HepG2 (cell line): ENCODE results near the gene SOX12. TPM values are rescaled to one million over a fixed set of nuclear protein-coding genes. Genes with fewer than 3 reads are reported as not detected.

Experiments
- GATA4 ChIP-seq: sonication (generic); IDR thresholded peaks from 2 replicates; pipeline ENCODE4 v1.6.1; 2016; ENCODE audit warnings: antibody characterized with exemption, low read depth, borderline replicate concordance
- GZF1 ChIP-seq: sonication (generic); formaldehyde crosslinking; IDR thresholded peaks from 2 replicates; pipeline ENCODE4 v1.5.1; 2020; ENCODE audit warnings: mild to moderate bottlenecking, missing genetic modification reagents
- ISX ChIP-seq: sonication (generic); formaldehyde crosslinking; conservative IDR thresholded peaks from 2 replicates; pipeline ENCODE4 v1.5.0; 2020; ENCODE audit warnings: missing genetic modification reagents
- NFATC3 ChIP-seq: sonication (generic); formaldehyde crosslinking; IDR thresholded peaks from 2 replicates; pipeline ENCODE4 v1.5.1; 2020; ENCODE audit warnings: mild to moderate bottlenecking, missing genetic modification reagents
- PBX3 ChIP-seq: sonication (generic); formaldehyde crosslinking; IDR thresholded peaks from 2 replicates; pipeline ENCODE4 v1.8.1; 2023; ENCODE audit warnings: missing genetic modification reagents, inconsistent platforms, borderline replicate concordance
- PRDM15 ChIP-seq: sonication (generic); formaldehyde crosslinking; IDR thresholded peaks from 2 replicates; pipeline ENCODE4 v1.4.0; 2020; ENCODE audit warnings: missing genetic modification reagents
- RCOR2 ChIP-seq: IDR thresholded peaks from 2 replicates; pipeline ENCODE4 v1.6.1; 2016; ENCODE audit warnings: missing biosample characterization, missing genetic modification reagents
- SNAPC5 ChIP-seq: sonication (generic); formaldehyde crosslinking; IDR thresholded peaks from 2 replicates; pipeline ENCODE4 v1.8.1; 2023; ENCODE audit warnings: mild to moderate bottlenecking, missing genetic modification reagents, borderline replicate concordance
- SRSF1 ChIP-seq: fragments of 200-400 bp; formaldehyde crosslinking; optimal IDR thresholded peaks from 2 replicates; pipeline ENCODE3; 2017; ENCODE audit warnings: mild to moderate bottlenecking, low read depth, low read length, moderate library complexity
- SSRP1 ChIP-seq: IDR thresholded peaks from 2 replicates; pipeline ENCODE4 v1.6.1; 2016; ENCODE audit warnings: control low read depth
- SUZ12 ChIP-seq: fragments of 150-350 bp; IDR thresholded peaks from 2 replicates; pipeline ENCODE4 v1.6.1; 2014; ENCODE audit warnings: low read depth, low read length
- TARDBP ChIP-seq: sonication (generic); formaldehyde crosslinking; IDR thresholded peaks from 2 replicates; pipeline ENCODE4 v1.8.0; 2022; ENCODE audit warnings: mild to moderate bottlenecking, missing genetic modification reagents
- ZFAT ChIP-seq: sonication (generic); formaldehyde crosslinking; conservative IDR thresholded peaks from 2 replicates; pipeline ENCODE4 v1.8.1; 2023; ENCODE audit warnings: missing genetic modification reagents, inconsistent platforms
- ZFP36L2 ChIP-seq: sonication (generic); formaldehyde crosslinking; IDR thresholded peaks from 2 replicates; pipeline ENCODE4 v1.4.0; 2020; ENCODE audit warnings: missing genetic modification reagents
- ZGPAT ChIP-seq: IDR thresholded peaks from 2 replicates; pipeline ENCODE4 v1.6.1; 2016; ENCODE audit warnings: mild to moderate bottlenecking
- ZIK1 ChIP-seq: sonication (generic); formaldehyde crosslinking; IDR thresholded peaks from 2 replicates; pipeline ENCODE4 v1.5.0; 2020; ENCODE audit warnings: mild to moderate bottlenecking, low read depth, missing genetic modification reagents, borderline replicate concordance
- ZNF251 ChIP-seq: sonication (generic); formaldehyde crosslinking; IDR thresholded peaks from 2 replicates; pipeline ENCODE4 v1.9.0; 2021; ENCODE audit warnings: mild to moderate bottlenecking, missing genetic modification reagents
- ZNF282 ChIP-seq: fragments of 450-650 bp; IDR thresholded peaks from 2 replicates; pipeline ENCODE4 v1.6.1; 2018; ENCODE audit not compliant: partially characterized antibody
- ZNF350 ChIP-seq: sonication (generic); formaldehyde crosslinking; IDR thresholded peaks from 2 replicates; pipeline ENCODE4 v1.4.0; 2020; ENCODE audit warnings: mild to moderate bottlenecking, low read depth, missing genetic modification reagents, borderline replicate concordance
- ZNF431 ChIP-seq: sonication (generic); formaldehyde crosslinking; IDR thresholded peaks from 2 replicates; pipeline ENCODE4 v1.9.0; 2022; ENCODE audit warnings: missing genetic modification reagents, low read depth, mild to moderate bottlenecking, borderline replicate concordance
- ZNF576 ChIP-seq: sonication (generic); formaldehyde crosslinking; IDR thresholded peaks from 2 replicates; pipeline ENCODE4 v1.4.0; 2020; ENCODE audit warnings: mild to moderate bottlenecking, missing genetic modification reagents
- ZNF580 ChIP-seq: IDR thresholded peaks from 2 replicates; pipeline ENCODE4 v1.6.1; 2016; ENCODE audit warnings: low read depth, borderline replicate concordance
- ZNF775 ChIP-seq: sonication (generic); formaldehyde crosslinking; IDR thresholded peaks from 2 replicates; pipeline ENCODE4 v1.4.0; 2020; ENCODE audit warnings: missing genetic modification reagents, mild to moderate bottlenecking, moderate library complexity, borderline replicate concordance
- polyA plus RNA-seq, 8 experiments: library from polyadenylated mRNA; depleted of rRNA in 3 of 8; stranded (reverse) in 7 of 8; unstranded in 1 of 8; fragments of >200 nt; fragmentation: Illumina TruSeq in 4 of 8; extraction: Trizol in 4 of 8; gene quantifications; 2 replicates each; pipeline versions ENCODE4 v1.2.1 to v1.2.3, GENCODE V29; 2011 to 2016; ENCODE audit warnings: low read depth in 4 of 8, missing spikeins in 1 of 8, mixed read lengths in 1 of 8; ENCODE audit not compliant: insufficient read depth in 1 of 8
- total RNA-seq, 5 experiments: library from RNA; depleted of rRNA; stranded (reverse); fragments of >200 nt; fragmentation: Illumina TruSeq; extraction: Trizol; gene quantifications; 2 replicates each; pipeline ENCODE4 v1.2.3, GENCODE V29; 2016; ENCODE audit warnings: low read depth in 1 of 5

SOX12 gene
- total and polyA plus RNA-seq, 2 of the 13 experiments (the other 11 are each of a cell fraction or from before 2014, with no cell fraction given), result 10.0 to 18.7 TPM

GRCh38 chr20:347640-348484 lies 22.5 kb downstream of the SOX12 start (continued):
- TF ChIP-seq ZGPAT (CRISPR knock-in tag) (peak; percentile 99), ZNF775 (peak; percentile 92), SSRP1 (CRISPR knock-in tag) (peak; percentile 99), RCOR2 (CRISPR knock-in tag) (peak; percentile 91), SUZ12 (no peak), ZNF580 (CRISPR knock-in tag) (peak; percentile 95; the same call in 1 of the 2 replicates), ZNF431 (CRISPR knock-in tag) (peak; percentile 97), ZNF576 (CRISPR knock-in tag) (0 out of 2 replicates have a peak, but pooled peaks have one; percentile 9), ZNF251 (peak; percentile 91; the same call in 1 of the 2 replicates), SNAPC5 (CRISPR knock-in tag) (peak; percentile 97), ZIK1 (CRISPR knock-in tag) (peak; percentile 96), ISX (no peak), PRDM15 (CRISPR knock-in tag) (peak; percentile 91), GATA4 (0 out of 2 replicates have a peak, but pooled peaks have one; percentile 63), TARDBP (CRISPR knock-in tag) (peak; percentile 100), PBX3 (no peak), ZFP36L2 (CRISPR knock-in tag) (no peak), SRSF1 (peak; percentile 93), ZFAT (CRISPR knock-in tag) (no peak), ZNF350 (CRISPR knock-in tag) (peak; percentile 96), GZF1 (CRISPR knock-in tag) (no peak), NFATC3 (CRISPR knock-in tag) (0 out of 2 replicates have a peak, but pooled peaks have one; percentile 66), ZNF282 (peak; percentile 68)
